Measurements from ENCODE around the gene PRDM7.
"Not testable (repeated sequence)": the region's sequence is repeated elsewhere in the genome, so short reads cannot be mapped to it uniquely, and the experiment has no call there.

Gene PRDM7

DNA sequence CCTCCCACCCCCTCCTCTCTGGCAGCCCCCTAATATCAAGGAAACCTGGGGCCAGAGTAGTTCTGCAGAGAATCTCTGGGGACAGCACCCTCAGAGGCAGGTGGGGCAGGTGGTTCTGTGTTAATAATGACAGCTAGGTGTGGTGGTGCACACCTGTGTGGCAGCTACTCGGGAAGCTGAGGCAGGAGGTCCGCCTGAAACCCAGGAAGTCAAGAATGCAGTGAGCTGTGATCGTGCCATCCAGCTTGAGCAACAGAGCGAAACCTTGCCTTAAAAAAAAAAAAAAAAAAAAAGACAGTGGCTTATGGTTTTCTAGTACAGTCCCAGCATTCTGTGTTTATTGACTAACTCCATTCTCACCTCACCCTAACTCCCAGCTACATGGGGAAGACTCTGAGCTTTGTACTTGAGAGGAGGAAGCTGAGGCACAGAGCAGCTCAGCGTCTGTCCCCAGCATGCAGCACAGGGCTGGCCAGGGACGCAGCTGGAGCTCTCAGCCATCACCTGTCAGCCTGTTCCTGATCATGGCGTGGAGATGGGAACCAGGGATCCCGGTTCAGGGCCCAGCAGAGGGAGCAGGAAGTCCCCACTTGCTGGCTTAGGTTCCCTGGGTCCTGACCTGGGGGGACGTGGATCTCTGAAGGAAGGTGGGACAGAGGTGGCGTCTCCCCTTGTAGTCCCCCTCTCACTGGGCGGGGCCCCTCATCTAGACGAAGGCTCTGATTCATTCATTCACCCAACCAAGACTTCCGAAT is 64.0 kb downstream of the PRDM7 start:
- DNase-seq (ENCODE audit: low spot score) = no peak

DNA sequence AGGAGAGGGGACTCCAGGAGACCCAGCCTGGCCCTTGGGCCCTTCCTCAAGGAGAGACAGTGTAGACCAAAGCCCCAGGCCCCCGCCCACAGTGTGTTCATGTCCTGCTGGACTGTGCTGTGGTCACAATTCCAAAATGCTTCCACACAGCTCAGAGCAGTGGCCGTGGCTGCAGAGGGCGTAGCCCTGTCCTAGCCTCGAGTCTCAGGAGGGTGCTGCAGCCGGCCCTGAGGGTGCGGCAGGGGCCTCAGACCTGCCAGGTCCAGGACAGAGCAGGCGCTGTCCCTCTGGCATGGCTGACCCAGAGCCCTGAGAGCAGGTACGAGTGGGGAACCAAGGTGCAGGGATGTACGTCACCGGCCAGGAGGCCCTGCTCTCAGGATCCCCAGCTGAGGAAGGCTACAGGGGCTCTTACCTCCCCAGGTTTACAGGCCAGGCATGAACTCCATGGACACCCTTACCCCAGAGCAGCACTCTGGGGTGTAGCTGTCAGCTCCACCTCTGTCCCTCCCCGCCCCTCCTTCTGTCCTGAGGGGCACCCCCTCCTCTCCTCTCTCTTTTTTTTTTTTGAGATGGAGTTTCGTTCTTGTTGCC is 65.1 kb downstream of the PRDM7 start:
- no peak for DNase-seq (ENCODE audit: low spot score)

DNA sequence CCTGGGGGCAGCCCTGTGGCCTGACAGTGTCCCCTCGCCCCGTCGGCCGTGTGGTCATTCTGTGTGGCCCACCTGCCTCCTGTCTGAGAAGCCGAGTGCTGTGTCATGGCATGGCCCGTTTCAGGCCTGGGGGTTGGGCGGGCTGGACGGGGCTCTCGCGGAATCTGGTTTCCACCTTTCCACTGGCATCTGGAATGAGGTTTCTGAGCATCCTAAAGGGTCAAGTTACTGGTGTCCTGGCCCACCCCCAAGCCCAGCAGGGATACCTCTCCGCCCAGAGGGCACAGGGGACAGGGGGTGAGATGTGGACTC is 65.7 kb downstream of the PRDM7 start:
- no peak for DNase-seq (ENCODE audit: low spot score)

DNA sequence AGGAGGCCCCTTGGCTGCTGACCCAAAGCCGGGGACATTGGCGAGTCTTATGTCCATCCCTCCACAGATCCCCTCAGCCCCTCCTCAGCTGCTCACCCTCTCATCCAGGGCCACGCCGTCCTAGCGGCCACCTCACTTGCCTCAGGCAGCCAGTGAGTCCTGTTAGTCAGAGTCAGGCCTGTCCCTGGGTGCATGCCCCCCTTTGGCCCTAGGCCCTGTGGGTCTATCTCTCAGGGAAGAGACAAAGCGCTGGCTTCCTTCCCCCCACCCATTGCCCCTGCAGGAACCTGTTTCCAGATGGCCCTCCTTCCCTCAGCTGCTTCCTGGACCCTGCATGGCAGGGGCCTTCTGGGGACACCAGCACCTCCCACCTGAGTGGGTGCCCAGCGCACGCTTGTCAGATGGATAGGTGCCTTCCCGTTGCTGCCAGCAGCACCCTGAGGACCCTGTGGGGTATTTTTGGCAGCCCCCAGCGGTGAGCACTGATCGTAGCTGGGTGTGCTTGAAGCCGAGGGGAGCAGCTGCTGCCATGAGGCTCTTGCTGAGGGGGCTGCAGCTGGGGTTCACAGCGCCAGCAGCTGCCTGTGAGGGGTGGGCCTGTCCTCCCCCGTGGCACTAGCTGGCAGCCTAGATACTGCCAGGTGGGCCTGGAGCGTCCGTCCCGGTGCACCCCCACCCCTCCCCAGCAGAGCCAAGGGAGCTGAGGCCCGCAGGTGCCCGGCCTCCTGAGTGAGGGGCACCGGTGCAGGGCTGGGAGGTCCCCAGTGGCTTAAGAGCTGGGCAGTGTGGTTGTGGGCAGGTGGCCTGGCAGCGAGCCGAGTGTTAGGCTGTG is 66.2 kb downstream of the PRDM7 start:
- no peak for DNase-seq (ENCODE audit: low spot score)

DNA sequence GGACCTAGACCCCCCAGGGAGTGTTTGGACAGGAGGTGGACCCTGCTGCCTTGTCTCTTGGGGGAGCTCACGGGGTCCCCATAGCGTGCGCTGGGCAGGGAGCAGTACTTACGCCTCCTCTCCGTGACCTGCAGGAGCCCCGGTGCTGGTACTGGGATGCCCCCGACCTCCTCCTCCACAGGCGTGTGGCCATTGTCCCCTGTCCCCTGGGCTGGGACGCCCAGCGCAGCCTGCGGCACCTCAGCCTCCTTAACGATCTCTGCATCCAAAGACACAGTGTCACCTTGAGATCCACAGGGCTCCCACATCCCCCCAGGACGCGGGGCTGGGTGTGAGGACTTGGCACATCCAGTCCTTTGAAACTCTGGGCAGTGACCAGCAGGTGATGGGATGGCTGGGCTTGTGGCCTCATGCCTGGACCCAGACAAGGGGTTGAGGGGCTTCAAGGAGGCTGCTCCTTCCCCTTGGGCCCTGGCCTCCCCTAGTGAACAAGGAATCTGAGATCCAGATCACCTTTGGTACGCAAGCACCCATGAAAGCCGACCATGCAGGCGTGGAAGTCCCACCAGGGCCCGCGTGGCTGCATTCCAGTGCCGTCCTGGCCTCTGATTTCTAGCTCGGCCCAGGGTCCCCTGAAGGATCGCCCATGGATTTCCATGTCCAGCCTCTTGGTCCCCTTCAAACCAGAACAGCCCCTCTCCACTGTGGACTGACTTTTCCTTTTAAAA is 67.8 kb downstream of the PRDM7 start:
- DNase-seq (ENCODE audit: low spot score) = no peak

DNA sequence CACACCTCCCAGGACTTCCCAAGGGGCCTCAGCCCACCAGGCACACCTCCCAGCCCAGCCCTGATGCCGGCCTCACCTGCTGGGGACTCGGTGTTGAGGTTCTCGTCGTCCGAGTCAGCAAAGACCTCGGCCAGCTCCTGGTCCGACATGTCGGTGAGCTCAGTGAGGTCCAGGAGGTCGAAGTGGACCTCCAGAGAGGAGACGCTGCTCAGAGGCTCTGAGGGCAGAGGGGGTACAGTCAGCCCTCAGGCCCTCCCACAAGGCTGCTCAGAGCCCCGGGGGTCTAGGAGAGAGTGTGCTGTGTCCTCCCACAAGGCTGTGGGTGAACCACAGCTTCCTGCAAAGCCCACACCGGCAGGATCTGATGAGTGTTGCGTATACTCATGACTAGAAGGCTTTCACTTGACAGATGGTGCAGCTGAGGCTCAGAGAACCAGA is 68.4 kb downstream of the PRDM7 start:
- DNase-seq (ENCODE audit: low spot score) = no peak

DNA sequence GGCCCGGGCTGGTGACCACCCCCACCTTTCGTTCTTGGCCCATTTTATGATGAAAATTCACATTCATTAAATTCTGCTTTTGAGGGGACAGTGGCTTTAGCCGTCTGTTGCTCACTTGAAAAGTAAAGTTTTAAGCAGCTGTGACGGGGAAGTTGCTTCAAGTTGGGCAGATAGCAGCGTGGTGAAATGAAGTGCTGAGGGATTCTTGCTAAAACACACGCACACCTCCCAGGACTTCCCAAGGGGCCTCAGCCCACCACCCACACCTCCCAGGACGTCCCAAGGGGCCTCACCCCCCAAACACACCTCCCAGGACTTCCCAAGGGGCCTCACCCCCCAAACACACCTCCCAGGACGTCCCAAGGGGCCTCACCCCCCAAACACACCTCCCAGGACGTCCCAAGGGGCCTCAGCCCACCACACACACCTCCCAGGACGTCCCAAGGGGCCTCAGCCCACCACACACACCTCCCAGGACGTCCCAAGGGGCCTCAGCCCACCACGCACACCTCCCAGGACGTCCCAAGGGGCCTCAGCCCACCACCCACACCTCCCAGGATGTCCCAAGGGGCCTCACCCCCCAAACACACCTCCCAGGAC is 69.4 kb downstream of the PRDM7 start:
- DNase-seq (ENCODE audit: low spot score) = not testable (repeated sequence)

DNA sequence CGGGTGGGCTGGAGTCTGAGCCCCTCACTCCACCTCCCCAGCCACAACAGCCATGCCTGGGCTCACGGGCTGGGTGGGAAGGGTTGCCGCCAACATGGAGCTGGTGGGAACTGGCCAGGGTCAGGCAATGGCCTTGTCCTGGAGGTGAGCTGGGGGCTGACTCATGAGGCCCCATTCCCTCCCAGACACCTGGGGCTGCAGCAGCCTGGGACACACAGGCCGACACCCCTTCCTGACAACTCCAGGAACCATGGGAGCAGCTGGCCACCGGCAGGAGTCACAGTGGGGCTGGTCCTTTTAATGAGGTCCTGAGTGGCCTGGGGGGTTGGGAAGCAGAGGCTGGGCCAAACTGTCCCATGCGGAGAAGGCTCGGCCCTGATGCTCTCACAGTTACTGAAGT is 70.1 kb downstream of the PRDM7 start:
- DNase-seq (ENCODE audit: low spot score) = no peak

Measured in AG08396 (cell line).